ENCODE measurements around the gene NISCH. TPM values are rescaled to one million over a fixed set of nuclear protein-coding genes. Genes with fewer than 3 reads are reported as not detected.

The NISCH gene
- total and polyA plus RNA-seq, 3 donors from 2014 or later = 166 to 327 (median 315) TPM

GRCh38 chr3:52532517-52532837 lies 77.1 kb downstream of the NISCH start:
- Histone ChIP-seq H3K36me3 (ENCODE audit: low read depth, missing control alignments) (no peaks in the 10 kb centered on the region), H3K27me3 (no peaks in the 10 kb centered on the region), H3K27ac (peak overlapping the region; percentile 69 to 86), H3K4me3 (peak overlapping the region; percentile 67 to 70), H3K4me1 (peaks cover 54% of the 10 kb centered on the region), H3K9me3 (no peaks in the 10 kb centered on the region)
- no peak for DNase-seq
- WGBS, 2 donors = 41 to 58% methylated on average over 3 to 5 of the region's 5 CpGs
- intact Hi-C loops (cut with DNase I; ENCODE audit: low total_unique reads) = no loop called here
- TF ChIP-seq CTCF (IDR thresholded peaks at IDR 0.05) (no peak), POLR2A (IDR thresholded peaks at IDR 0.05) (no peak)

GRCh38 chr3:52532838-52533622 lies 77.6 kb downstream of the NISCH start:
- WGBS, 2 donors = 4% methylated on average over 38 of the region's 78 CpGs; no CpG with 5 or more reads in 1 of the 2 donors
- H3K4me1 ChIP-seq = peaks cover 54% of the 10 kb centered on the region

GRCh38 chr3:52533623-52534280 lies 78.3 kb downstream of the NISCH start, which contains the start of gene NT5DC2:
Gene NT5DC2 (minus strand): TSS chr3:52533857. CDS start chr3:52533737, 120 bp downstream.
- Histone ChIP-seq H3K36me3 (ENCODE audit: low read depth, missing control alignments) (no peaks in the 10 kb centered on the region), H3K9me3 (no peaks in the 10 kb centered on the region), H3K27me3 (no peaks in the 10 kb centered on the region), H3K4me1 (peaks cover 57% of the 10 kb centered on the region), H3K4me3 (peak within 1 kb of the TSS; percentile 67 to 70), H3K27ac (peak within 1 kb of the TSS; percentile 76 to 86)
- TF ChIP-seq CTCF (IDR thresholded peaks at IDR 0.05) = no peak
- TF ChIP-seq POLR2A (IDR thresholded peaks at IDR 0.05) = no peak
- intact Hi-C loops (cut with DNase I; ENCODE audit: low total_unique reads) = no loop called here
- 0% methylated on average over 41 of the region's 91 CpGs; no CpG with 5 or more reads in 1 of the 2 donors for WGBS, 2 donors
- peak; percentile 70 for DNase-seq

More at GRCh38 chr3:52532838-52533622, 77.6 kb downstream of the NISCH start:
- H3K9me3 ChIP-seq = no peaks in the 10 kb centered on the region
- DNase-seq = no peak
- no peaks in the 10 kb centered on the region for H3K36me3 ChIP-seq (ENCODE audit: low read depth, missing control alignments)
- H3K4me3 ChIP-seq = peak overlapping the region; percentile 67 to 70
- H3K27me3 ChIP-seq = no peaks in the 10 kb centered on the region
- intact Hi-C loops (cut with DNase I; ENCODE audit: low total_unique reads) = no loop called here
- TF ChIP-seq CTCF (IDR thresholded peaks at IDR 0.05) = no peak
- no peak for TF ChIP-seq POLR2A (IDR thresholded peaks at IDR 0.05)
- peak overlapping the region; percentile 69 to 86 for H3K27ac ChIP-seq

- no peak for TF ChIP-seq POLR2A (IDR thresholded peaks at IDR 0.05)
- no peak for TF ChIP-seq CTCF (IDR thresholded peaks at IDR 0.05)
- Histone ChIP-seq H3K36me3 (ENCODE audit: low read depth, missing control alignments) (no peaks in the 10 kb centered on the region), H3K27ac (peak overlapping the region; percentile 76 to 86), H3K4me3 (peak overlapping the region; percentile 45 to 59), H3K4me1 (peaks cover 60% of the 10 kb centered on the region), H3K27me3 (no peaks in the 10 kb centered on the region), H3K9me3 (no peaks in the 10 kb centered on the region)
- no peak for DNase-seq
- WGBS, 2 donors = 29 to 30% methylated on average over 36 to 57 of the region's 57 CpGs
- intact Hi-C loops (cut with DNase I; ENCODE audit: low total_unique reads) = loop anchor here (5.0 kb wide), 1 partner anchor 47 kb away; no protein-coding TSS in a partner anchor
These were observed 79.1 kb downstream of the NISCH start for GRCh38 chr3:52534281-52535183.

All from testis (tissue), 3 donors.